IPS-15b (cell line): ENCODE measurements around the gene CACNG4.
"Not testable (repeated sequence)": the region's sequence is repeated elsewhere in the genome, so short reads cannot be mapped to it uniquely, and the experiment has no call there.

ENCODE experiments used
- H3K27me3 ChIP-seq: one replicate; pipeline ENCODE4 v1.6.1; 2013; ENCODE audit warnings: low read length; ENCODE audit not compliant: control insufficient read depth, insufficient read depth
- H3K36me3 ChIP-seq: one replicate; pipeline ENCODE4 v1.6.1; 2013; ENCODE audit warnings: low read length; ENCODE audit not compliant: control insufficient read depth, insufficient read depth
- H3K4me1 ChIP-seq: one replicate; pipeline ENCODE4 v1.6.1; 2013; ENCODE audit warnings: mild to moderate bottlenecking, low read length; ENCODE audit not compliant: control insufficient read depth, insufficient read depth
- H3K4me3 ChIP-seq: one replicate; pipeline ENCODE4 v1.5.1; 2013; ENCODE audit warnings: low read depth, low read length
- H3K9ac ChIP-seq: one replicate; pipeline ENCODE4 v1.6.1; 2013; ENCODE audit warnings: low read depth, mild to moderate bottlenecking, low read length
- H3K9me3 ChIP-seq: one replicate; pipeline ENCODE4 v1.6.1; 2013; ENCODE audit warnings: mild to moderate bottlenecking, low read length; ENCODE audit not compliant: control insufficient read depth, insufficient read depth

The CACNG4 gene

DNA sequence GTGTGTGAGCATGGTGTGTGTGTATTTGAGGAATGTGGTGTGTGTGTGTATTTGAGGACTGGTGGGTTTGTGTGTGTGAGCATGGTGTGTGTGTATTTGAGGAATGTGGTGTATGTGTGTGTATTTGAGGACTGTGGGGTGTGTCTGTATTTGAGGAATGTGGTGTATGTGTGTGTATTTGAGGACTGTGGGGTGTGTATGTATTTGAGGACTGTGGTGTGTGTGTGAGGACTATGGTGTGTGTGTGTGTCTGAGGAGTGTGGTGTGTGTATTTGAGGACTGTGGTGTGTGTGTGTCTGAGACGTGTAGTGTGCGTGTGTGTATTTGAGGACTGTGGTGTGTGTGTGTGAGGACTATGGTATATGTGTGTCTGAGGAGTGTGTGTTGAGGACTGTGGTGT lies 61.8 kb downstream of the CACNG4 start:
- H3K9ac ChIP-seq, result no peak overlapping the region
- no peaks in the 10 kb centered on the region for H3K36me3 ChIP-seq
- H3K4me1 ChIP-seq, result no peaks in the 10 kb centered on the region
- H3K27me3 ChIP-seq, result no peaks in the 10 kb centered on the region
- no peaks in the 10 kb centered on the region for H3K9me3 ChIP-seq
- H3K4me3 ChIP-seq, result no peak overlapping the region

- H3K4me3 ChIP-seq, result no peak overlapping the region
- no peak overlapping the region for H3K9ac ChIP-seq
- H3K36me3 ChIP-seq, result no peaks in the 10 kb centered on the region
- no peaks in the 10 kb centered on the region for H3K9me3 ChIP-seq
- no peaks in the 10 kb centered on the region for H3K4me1 ChIP-seq
- no peaks in the 10 kb centered on the region for H3K27me3 ChIP-seq
Measured at GRCh38 chr17:67027031-67027628, 62.6 kb downstream of the CACNG4 start.

DNA sequence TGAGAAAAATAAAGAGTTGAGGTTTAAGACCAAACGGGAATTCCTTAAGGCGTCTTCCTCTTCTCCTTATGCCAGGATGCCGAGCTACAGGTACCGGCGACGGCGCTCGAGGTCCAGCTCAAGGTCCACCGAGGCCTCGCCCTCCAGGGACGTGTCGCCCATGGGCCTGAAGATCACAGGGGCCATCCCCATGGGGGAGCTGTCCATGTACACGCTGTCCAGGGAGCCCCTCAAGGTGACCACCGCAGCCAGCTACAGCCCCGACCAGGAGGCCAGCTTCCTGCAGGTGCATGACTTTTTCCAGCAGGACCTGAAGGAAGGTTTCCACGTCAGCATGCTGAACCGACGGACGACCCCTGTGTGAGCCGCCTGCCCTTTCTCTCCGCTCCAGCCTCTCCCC lies 66.1 kb downstream of the CACNG4 start:
- Histone ChIP-seq H3K36me3 (no peaks in the 10 kb centered on the region), H3K9me3 (no peaks in the 10 kb centered on the region), H3K4me3 (no peak overlapping the region), H3K9ac (no peak overlapping the region), H3K27me3 (no peaks in the 10 kb centered on the region), H3K4me1 (no peaks in the 10 kb centered on the region)

GRCh38 chr17:67032382-67032781 lies 67.9 kb downstream of the CACNG4 start:
- H3K27me3 ChIP-seq, result no peaks in the 10 kb centered on the region
- H3K9me3 ChIP-seq, result no peaks in the 10 kb centered on the region
- no peak overlapping the region for H3K4me3 ChIP-seq
- H3K36me3 ChIP-seq, result no peaks in the 10 kb centered on the region
- H3K4me1 ChIP-seq, result no peaks in the 10 kb centered on the region
- H3K9ac ChIP-seq, result no peak overlapping the region

DNA sequence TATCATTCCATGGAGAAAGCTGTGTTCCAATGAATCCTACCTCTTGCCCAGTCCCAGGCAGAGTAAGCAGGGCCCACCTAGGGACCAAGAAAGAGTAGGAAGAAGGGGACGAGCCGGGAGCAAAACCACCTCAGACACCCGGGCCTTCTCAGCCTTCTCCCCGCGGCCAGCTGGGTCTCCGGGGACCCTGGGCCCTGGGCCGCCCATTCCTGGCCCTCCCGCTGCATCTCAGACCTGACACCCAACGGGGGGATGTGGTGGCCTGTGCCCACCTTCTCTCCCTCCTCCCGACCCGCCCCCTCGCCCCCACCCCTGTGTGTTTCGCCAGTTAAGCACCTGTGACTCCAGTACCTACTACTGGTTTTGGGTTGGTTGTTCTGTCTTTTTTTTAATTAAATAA lies 68.5 kb downstream of the CACNG4 start:
- H3K9me3 ChIP-seq, result no peaks in the 10 kb centered on the region
- no peaks in the 10 kb centered on the region for H3K27me3 ChIP-seq
- H3K9ac ChIP-seq, result no peak overlapping the region
- H3K4me3 ChIP-seq, result no peak overlapping the region
- no peaks in the 10 kb centered on the region for H3K36me3 ChIP-seq
- no peaks in the 10 kb centered on the region for H3K4me1 ChIP-seq

- no peaks in the 10 kb centered on the region for H3K27me3 ChIP-seq
- no peaks in the 10 kb centered on the region for H3K9me3 ChIP-seq
- no peaks in the 10 kb centered on the region for H3K36me3 ChIP-seq
- H3K4me3 ChIP-seq, result no peak overlapping the region
- H3K9ac ChIP-seq, result no peak overlapping the region
- no peaks in the 10 kb centered on the region for H3K4me1 ChIP-seq
Measured at GRCh38 chr17:67033613-67034012, 69.1 kb downstream of the CACNG4 start.

DNA sequence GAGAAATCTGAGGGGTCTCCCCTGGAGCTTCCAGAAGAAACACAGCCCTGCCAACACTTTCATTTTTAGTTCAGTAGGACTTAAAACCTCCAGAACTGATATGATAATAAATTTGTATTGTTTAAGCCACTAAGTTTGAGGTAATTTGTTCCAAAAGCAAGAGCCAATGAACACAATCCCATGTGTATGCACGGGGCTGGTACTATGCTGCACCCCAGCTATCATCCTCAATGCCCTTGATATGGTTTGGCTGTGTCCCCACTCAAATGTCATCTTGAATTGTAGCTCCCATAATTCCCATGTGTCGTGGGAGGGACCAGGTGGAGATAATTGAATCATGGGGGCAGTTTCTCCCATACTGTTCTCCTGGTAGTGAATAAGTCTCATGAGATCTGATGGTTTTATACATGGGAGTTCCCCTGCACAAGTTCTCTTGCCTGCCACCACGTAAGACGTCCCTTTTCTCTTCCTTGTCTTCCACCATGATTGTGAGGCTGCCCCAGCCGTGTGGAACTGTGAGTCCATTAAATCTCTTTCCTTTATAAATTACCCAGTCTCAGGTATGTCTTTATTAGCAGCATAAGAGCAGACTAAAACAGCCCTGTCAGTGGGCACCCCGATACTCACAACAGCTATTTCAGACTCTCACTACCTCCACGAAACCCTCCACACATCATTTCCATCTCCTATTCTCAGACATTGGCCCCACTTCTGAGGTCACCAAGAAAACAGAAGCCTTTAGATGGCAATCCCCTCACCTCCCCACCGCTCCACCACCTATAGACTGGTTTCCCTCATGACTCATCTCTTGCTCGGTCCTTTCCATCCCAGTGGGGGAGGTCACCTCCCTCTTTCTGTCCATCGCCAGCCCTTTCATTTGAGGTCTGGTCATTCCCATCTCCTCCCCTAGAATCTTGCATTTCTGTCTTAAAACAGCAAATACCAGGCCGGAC lies 70.9 kb downstream of the CACNG4 start:
- no peaks in the 10 kb centered on the region for H3K4me1 ChIP-seq
- no peaks in the 10 kb centered on the region for H3K36me3 ChIP-seq
- H3K4me3 ChIP-seq, result no peak overlapping the region
- no peaks in the 10 kb centered on the region for H3K9me3 ChIP-seq
- H3K9ac ChIP-seq, result no peak overlapping the region
- H3K27me3 ChIP-seq, result no peaks in the 10 kb centered on the region

DNA sequence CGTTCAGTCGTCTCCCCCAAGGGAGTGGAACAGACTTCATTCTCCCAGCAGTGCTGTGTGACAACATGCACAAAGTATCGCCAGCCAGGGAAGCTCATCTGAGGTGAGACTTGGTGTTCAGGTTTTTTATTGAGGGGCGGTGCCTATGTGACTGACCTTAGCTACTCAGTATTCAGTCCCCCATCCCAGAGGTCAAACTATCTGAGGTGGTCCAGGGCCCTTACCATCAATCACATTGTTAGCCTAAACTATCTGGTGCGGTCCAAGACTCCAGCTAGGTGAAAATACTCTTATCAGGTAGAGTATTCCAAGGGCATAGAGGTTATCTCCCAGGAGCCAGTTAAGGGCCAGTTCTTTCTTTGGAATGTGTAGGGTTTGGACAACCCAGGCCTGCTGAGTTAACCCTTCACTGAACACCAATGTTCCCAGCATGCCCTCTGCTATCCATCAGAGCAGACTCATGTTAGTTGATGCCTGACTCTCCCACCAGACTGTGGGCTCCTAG lies 74.4 kb downstream of the CACNG4 start:
- H3K36me3 ChIP-seq, result no peaks in the 10 kb centered on the region
- H3K4me1 ChIP-seq, result no peaks in the 10 kb centered on the region
- H3K9ac ChIP-seq, result no peak overlapping the region
- H3K27me3 ChIP-seq, result no peaks in the 10 kb centered on the region
- no peaks in the 10 kb centered on the region for H3K9me3 ChIP-seq
- H3K4me3 ChIP-seq, result no peak overlapping the region

DNA sequence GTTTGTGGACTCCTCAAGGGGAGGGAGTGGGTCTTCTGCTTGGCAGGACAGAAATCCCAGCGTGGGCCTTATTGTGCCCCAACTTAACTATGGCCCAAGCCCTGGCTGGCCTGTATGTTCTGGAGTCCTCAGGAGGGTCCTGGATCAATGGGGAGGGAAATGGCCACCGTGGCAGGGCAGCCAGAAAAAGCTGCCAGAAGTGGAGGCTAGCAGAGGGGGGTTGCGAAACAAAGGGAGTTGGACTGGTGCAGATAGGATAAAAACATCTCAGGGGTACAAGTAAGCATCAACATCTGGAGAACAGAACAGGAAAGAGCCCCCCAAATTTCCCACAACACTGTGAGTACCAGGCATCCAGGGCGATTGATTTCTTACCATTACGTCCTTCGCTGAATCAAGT lies 76.1 kb downstream of the CACNG4 start:
- H3K27me3 ChIP-seq, result no peaks in the 10 kb centered on the region

GRCh38 chr17:67041119-67041518 lies 76.6 kb downstream of the CACNG4 start:
- not testable (repeated sequence) for H3K4me1 ChIP-seq, H3K4me3 ChIP-seq, H3K9me3 ChIP-seq, H3K36me3 ChIP-seq, H3K27me3 ChIP-seq, H3K9ac ChIP-seq

More for the DNA sequence above, 76.1 kb downstream of the CACNG4 start:
- Histone ChIP-seq H3K36me3 (no peaks in the 10 kb centered on the region), H3K4me3 (no peak overlapping the region), H3K9ac (no peak overlapping the region), H3K9me3 (no peaks in the 10 kb centered on the region), H3K4me1 (no peaks in the 10 kb centered on the region)

DNA sequence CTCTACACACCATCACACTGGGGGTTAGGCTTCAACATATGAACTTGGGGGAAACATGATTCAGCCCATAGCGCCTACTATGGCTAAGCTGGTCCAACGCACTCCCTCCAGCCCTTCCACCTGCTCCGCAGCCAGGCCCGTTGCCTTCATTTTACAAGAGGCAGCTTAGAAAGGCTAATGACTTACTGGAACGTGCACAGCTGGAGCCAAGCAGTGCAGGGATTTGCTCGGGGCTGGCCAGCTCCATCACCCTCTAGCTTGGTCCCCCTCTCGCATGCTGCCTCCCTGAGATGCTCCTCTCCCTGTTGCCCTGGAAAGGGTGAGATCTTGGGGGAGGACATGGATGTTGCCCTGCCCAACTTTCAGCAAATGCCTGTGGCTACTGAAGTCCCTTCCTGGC lies 77.0 kb downstream of the CACNG4 start:
- Histone ChIP-seq H3K4me1 (no peaks in the 10 kb centered on the region), H3K9me3 (no peaks in the 10 kb centered on the region), H3K27me3 (no peaks in the 10 kb centered on the region), H3K9ac (no peak overlapping the region), H3K4me3 (no peak overlapping the region), H3K36me3 (no peaks in the 10 kb centered on the region)
